WI38 (cell line): ENCODE measurements around the gene ST3GAL5.

Source experiments
- H3K4me3 ChIP-seq: 2 replicates; pipeline ENCODE4 v1.5.1; 2011; ENCODE audit warnings: low read depth, mild to moderate bottlenecking, control low read depth, low read length
- TF ChIP-seq, protein P1 (sequence below): IDR thresholded peaks from 2 replicates; pipeline ENCODE4 v1.5.1; 2012; ENCODE audit warnings: low read depth, mild to moderate bottlenecking, control low read depth, low read length

ST3GAL5 gene

DNA sequence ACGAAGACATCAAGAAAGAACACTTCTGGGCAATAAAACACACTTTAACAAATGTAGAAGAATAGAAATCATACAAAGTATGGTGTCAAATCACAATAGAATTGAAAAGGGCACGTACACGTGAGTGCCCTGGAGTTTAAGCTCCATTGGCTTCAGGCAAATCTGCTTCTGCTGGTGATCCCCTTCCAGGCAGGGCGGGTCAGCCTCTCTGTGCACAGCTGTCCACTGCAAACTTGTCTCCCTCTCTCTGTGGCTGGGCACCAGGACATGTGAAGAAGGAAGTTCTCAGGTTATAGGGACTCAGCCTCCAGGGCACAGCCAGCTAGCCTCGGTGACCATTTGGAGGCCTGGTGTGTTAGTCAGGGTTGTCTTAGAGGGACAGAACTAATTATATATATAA, 66.0 kb downstream of the ST3GAL5 start:
- no peak overlapping the region for H3K4me3 ChIP-seq
- TF ChIP-seq, protein P1, sequence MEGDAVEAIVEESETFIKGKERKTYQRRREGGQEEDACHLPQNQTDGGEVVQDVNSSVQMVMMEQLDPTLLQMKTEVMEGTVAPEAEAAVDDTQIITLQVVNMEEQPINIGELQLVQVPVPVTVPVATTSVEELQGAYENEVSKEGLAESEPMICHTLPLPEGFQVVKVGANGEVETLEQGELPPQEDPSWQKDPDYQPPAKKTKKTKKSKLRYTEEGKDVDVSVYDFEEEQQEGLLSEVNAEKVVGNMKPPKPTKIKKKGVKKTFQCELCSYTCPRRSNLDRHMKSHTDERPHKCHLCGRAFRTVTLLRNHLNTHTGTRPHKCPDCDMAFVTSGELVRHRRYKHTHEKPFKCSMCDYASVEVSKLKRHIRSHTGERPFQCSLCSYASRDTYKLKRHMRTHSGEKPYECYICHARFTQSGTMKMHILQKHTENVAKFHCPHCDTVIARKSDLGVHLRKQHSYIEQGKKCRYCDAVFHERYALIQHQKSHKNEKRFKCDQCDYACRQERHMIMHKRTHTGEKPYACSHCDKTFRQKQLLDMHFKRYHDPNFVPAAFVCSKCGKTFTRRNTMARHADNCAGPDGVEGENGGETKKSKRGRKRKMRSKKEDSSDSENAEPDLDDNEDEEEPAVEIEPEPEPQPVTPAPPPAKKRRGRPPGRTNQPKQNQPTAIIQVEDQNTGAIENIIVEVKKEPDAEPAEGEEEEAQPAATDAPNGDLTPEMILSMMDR, result no peak

DNA sequence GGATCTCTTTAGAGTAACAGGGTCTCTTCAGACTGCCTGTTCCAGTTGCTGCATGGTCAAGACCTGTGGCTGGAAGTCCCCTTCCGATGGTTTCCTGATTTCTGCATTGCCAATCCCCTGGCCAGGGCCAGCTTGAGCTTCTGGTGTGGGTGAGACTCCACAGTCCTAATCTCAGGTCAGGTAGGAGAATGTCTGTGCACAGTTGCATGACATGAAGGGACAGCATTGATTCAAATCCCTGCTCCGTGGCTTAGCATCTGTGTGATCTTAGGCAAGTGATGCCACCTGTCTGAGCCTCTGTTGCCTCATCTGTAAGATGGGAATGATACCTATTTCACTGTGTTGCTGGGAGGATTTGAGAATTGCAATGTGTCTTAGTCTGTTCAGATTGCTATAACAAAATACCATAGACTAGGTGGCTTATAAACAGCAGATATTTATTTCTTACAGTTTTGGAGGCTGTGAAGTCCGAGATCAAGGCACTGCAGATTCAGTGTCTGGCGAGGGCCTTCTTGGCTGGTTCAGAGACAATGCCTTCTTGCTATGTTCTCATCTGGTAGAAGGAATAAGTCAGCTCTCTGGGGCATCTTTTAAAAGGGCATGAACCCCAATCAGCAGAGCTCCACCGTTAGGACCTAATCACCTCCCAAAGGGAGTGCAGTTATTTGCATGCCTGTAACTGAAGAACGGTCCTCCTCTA, 68.8 kb downstream of the ST3GAL5 start:
- TF ChIP-seq, protein P1, result no peak
- no peak overlapping the region for H3K4me3 ChIP-seq

DNA sequence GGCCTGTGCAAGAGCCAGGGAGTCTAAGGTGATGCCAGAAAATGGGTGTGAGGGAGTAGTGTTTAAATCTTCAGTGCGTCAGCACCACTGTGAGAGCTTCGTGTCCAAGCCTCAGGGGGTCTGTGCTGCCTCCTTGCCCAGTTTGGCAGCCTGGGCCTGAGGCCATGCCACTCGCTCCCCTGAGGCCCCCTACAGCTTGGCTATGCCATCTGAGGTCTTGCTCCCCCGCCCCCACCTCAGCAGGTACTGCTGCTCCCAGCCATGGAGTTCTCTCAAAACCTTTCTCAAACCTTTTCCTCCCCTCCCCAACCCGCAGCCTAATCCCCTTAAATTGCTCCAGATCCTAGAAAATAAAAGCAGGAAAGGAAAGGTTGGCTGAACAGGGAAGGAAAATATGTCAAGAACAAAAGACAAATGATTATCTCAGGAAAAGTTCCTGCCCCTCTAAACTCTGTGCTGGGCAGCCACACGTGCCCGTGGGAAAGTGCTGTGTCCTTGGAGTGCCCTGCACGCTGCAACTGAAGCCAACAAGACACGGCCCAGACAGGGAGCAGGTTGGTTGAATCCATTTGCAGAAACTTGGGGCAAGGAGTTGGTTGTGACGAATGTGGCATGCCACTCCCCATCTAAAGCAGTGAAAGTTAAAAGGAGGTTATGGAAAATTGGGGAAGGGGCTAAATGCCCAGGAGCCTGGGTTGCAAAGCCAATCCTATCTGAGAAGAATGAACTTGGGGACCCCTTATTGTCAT, 73.8 kb downstream of the ST3GAL5 start:
- TF ChIP-seq, protein P1, result no peak
- no peak overlapping the region for H3K4me3 ChIP-seq

DNA sequence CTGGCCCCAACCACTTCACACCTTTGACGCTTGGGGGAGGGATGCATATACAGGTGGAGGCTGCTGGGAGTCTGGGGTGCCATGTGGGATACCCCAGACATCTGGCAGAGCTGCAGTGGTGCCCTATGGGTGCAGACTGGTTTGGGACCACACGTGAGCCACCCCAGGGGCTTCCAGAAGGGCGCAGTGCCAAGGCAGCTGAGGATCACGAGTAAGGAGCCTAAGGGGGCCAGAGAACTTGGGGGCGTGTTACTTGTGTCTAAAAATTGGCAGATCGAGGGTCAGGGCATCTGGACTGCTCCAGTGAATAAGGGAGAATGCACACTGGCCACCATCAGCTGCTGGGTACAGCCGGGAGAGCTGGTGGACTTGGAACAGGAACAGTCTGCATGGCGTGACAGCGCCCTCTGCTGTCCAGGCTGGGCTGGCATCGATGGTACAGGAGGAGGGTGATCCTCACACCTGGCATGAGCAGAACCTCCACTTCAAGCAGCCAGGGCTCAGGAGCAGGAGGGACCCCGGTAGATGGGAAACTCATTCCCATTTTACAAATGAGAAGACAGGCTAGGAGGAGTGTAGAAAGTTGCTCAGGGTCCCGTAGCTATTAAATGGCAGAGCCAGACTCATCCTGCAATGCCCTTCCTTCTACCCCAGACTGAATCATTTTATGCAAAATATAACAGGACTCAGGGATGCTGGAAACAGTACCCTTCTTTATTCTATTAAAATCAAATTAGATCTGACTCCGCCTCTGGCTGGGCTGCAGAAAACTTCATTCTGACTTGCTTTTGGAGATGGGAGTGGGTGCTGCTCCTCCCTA, 74.6 kb downstream of the ST3GAL5 start:
- TF ChIP-seq, protein P1, result peak; percentile 91
- no peak overlapping the region for H3K4me3 ChIP-seq

DNA sequence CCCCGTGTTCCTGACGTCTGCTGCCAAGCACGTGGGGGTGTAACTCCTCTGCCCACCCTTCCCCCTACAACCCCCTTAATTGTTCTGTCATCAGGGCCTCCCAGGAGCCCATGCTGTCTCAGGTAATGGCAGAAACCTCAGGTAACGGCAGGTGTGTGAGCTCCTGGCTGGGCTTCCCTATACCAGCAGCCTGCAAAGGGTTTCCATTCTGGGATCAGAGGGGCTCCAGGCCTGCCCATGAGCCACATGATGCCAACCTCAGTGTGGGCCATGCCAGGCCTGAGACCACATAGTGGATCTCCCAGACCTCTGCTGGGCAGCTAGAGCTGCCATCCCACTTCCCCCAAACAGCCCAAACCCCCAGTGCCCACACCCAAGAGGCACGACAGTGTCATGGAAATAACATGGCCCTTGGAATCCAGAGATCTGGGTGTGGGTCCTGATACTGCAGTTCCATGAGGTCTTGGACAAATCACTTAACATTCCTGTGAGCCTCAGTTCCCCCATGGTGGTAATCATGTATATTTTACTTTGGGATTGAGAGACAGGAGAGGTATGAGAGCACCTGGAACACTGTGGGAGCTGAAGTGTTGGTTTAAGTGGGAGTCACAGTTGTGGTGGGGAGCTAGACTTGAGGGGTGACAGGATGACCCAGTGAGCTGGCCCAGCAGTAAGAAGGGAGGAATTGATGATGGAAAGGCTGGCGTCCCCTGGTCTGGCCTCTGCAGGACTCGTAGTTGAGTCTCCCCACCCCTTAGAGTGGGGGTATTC, 75.4 kb downstream of the ST3GAL5 start:
- H3K4me3 ChIP-seq, result no peak overlapping the region
- TF ChIP-seq, protein P1, result no peak

DNA sequence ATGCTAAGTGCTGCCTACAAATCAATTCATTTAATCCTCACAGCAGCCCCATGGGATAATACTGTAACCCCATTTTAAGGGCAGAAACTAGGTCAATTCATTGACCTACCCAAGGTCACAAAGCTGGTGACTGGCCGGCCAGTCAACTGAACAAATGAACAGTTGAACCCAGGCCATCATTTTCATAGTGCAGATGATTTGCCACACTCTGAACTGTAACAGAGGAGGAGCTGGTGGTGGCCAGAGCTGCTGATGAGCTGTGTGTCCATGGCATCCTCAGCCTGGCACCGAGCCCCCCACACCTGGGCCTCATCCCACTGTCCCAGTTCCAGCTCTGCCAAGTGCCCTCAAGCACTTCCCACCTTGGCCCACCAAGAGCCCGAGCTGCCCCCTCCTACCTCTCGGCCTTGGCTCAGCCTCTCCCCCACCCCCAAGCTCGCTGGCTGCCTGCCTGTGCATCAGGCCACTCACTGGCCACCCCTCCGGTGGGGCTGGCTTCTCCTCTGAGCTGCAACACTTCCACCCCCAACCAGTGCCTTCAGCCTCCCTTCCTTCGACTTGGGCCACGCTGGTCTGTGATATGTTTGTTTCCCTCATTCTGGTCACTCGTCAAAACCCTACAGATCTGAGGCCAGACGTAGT, 76.6 kb downstream of the ST3GAL5 start:
- TF ChIP-seq, protein P1, result no peak
- no peak overlapping the region for H3K4me3 ChIP-seq
